Mesenchymal stem cell (in vitro differentiated cells and primary cell): Measurements from ENCODE around the gene ZEB2.

Experiments
- DNase-seq: peaks from one replicate; pipeline ENCODE4 v3.0.0-alpha.2; 2013
- H2AFZ ChIP-seq: one replicate; pipeline ENCODE4 v1.6.1; 2013; ENCODE audit warnings: low read depth, mild to moderate bottlenecking, control low read depth, inconsistent platforms, low read length, moderate library complexity
- H2AK5ac ChIP-seq: 2 replicates; pipeline ENCODE4 v1.6.1; 2013; ENCODE audit warnings: low read length, moderate library complexity, mild to moderate bottlenecking, inconsistent platforms; ENCODE audit not compliant: severe bottlenecking
- H2BK120ac ChIP-seq: one replicate; pipeline ENCODE4 v1.6.1; 2013; ENCODE audit warnings: low read depth, mild to moderate bottlenecking, inconsistent platforms, low read length, moderate library complexity
- H2BK12ac ChIP-seq, 2 experiments: one replicate each; pipeline ENCODE4 v1.6.1; 2013; ENCODE audit warnings: inconsistent platforms in 2 of 2, low read length in 2 of 2, mild to moderate bottlenecking in 2 of 2, moderate library complexity in 2 of 2, control low read depth in 1 of 2
- H2BK15ac ChIP-seq: one replicate; pipeline ENCODE4 v1.6.1; 2013; ENCODE audit warnings: mild to moderate bottlenecking, low read depth, inconsistent platforms; ENCODE audit not compliant: poor library complexity, severe bottlenecking
- H2BK5ac ChIP-seq: 2 replicates; pipeline ENCODE4 v1.6.1; 2013; ENCODE audit warnings: low read depth, mild to moderate bottlenecking, low read length, control low read depth, inconsistent platforms; ENCODE audit not compliant: poor library complexity, severe bottlenecking
- H3K14ac ChIP-seq, 2 experiments: one replicate each; pipeline ENCODE4 v1.6.1; 2013; ENCODE audit warnings: inconsistent platforms in 2 of 2, low read length in 2 of 2, control low read depth in 1 of 2, mild to moderate bottlenecking in 1 of 2, moderate library complexity in 1 of 2
- H3K18ac ChIP-seq, 2 experiments: one replicate each; pipeline ENCODE4 v1.6.1; 2013; ENCODE audit warnings: inconsistent platforms in 2 of 2, low read length in 2 of 2, control low read depth in 1 of 2, low read depth in 1 of 2, mild to moderate bottlenecking in 1 of 2
- H3K23ac ChIP-seq, 2 experiments: one replicate each; pipeline ENCODE4 v1.6.1; 2013; ENCODE audit warnings: inconsistent platforms in 2 of 2, low read length in 2 of 2, mild to moderate bottlenecking in 2 of 2, moderate library complexity in 2 of 2, control low read depth in 1 of 2
- H3K27ac ChIP-seq: 2 replicates; pipeline ENCODE4 v1.5.1; 2013; ENCODE audit warnings: mild to moderate bottlenecking, moderate library complexity, low read length, control low read depth, inconsistent platforms; ENCODE audit not compliant: poor library complexity, severe bottlenecking
- H3K27me3 ChIP-seq, 2 experiments: 2 replicates each; pipeline versions ENCODE4 v1.6.1 to v1.7.0; 2013; ENCODE audit warnings: low read length in 2 of 2, mild to moderate bottlenecking in 2 of 2, moderate library complexity in 2 of 2, control low read depth in 1 of 2, inconsistent platforms in 1 of 2; ENCODE audit not compliant: control insufficient read depth in 1 of 2, insufficient read depth in 1 of 2
- H3K36me3 ChIP-seq, 2 experiments: 2 replicates each; pipeline versions ENCODE4 v1.6.1 to v1.7.0; 2013; ENCODE audit warnings: low read length in 2 of 2, control low read depth in 1 of 2, inconsistent platforms in 1 of 2, low read depth in 1 of 2, mild to moderate bottlenecking in 1 of 2; ENCODE audit not compliant: insufficient read depth in 2 of 2, control insufficient read depth in 1 of 2
- H3K4ac ChIP-seq, 2 experiments: one replicate each; pipeline ENCODE4 v1.6.1; 2013; ENCODE audit warnings: inconsistent platforms in 2 of 2, low read length in 2 of 2, mild to moderate bottlenecking in 2 of 2, moderate library complexity in 2 of 2, control low read depth in 1 of 2, low read depth in 1 of 2
- H3K4me1 ChIP-seq: 2 replicates; pipeline ENCODE4 v1.6.1; 2013; ENCODE audit warnings: low read depth, low read length, control low read depth; ENCODE audit not compliant: control insufficient read depth, insufficient read depth
- H3K4me2 ChIP-seq: 2 replicates; pipeline ENCODE4 v1.6.1; 2013; ENCODE audit warnings: low read length, mild to moderate bottlenecking, inconsistent platforms; ENCODE audit not compliant: poor library complexity, severe bottlenecking
- H3K4me3 ChIP-seq, 2 experiments: 2 replicates each; pipeline versions ENCODE4 v1.5.1 to v1.7.0; 2013; ENCODE audit warnings: low read length in 2 of 2, mild to moderate bottlenecking in 2 of 2, control low read depth in 1 of 2, low read depth in 1 of 2; ENCODE audit not compliant: insufficient read depth in 1 of 2
- H3K79me1 ChIP-seq: replicated peaks from 2 replicates; pipeline ENCODE4 v1.6.1; 2013; ENCODE audit warnings: mild to moderate bottlenecking, control low read depth, low read length, inconsistent platforms; ENCODE audit not compliant: poor library complexity, severe bottlenecking
- H3K9ac ChIP-seq: 2 replicates; pipeline ENCODE4 v1.7.0; 2013; ENCODE audit warnings: mild to moderate bottlenecking, low read length, moderate library complexity
- H3K9me3 ChIP-seq: 2 replicates; pipeline ENCODE4 v1.7.0; 2013; ENCODE audit warnings: mild to moderate bottlenecking, low read length; ENCODE audit not compliant: control insufficient read depth
- H4K8ac ChIP-seq: one replicate; pipeline ENCODE4 v1.6.1; 2013; ENCODE audit warnings: inconsistent platforms, mild to moderate bottlenecking, low read length, moderate library complexity
- H4K91ac ChIP-seq: one replicate; pipeline ENCODE4 v1.6.1; 2013; ENCODE audit warnings: mild to moderate bottlenecking, low read length, inconsistent platforms
- WGBS: methylation state at CpG from one replicate; pipeline ENCODE4 v1.1.7; 2013; ENCODE audit warnings: mixed read lengths; 5-methylcytosine and 5-hydroxymethylcytosine counted together

ZEB2 gene

DNA sequence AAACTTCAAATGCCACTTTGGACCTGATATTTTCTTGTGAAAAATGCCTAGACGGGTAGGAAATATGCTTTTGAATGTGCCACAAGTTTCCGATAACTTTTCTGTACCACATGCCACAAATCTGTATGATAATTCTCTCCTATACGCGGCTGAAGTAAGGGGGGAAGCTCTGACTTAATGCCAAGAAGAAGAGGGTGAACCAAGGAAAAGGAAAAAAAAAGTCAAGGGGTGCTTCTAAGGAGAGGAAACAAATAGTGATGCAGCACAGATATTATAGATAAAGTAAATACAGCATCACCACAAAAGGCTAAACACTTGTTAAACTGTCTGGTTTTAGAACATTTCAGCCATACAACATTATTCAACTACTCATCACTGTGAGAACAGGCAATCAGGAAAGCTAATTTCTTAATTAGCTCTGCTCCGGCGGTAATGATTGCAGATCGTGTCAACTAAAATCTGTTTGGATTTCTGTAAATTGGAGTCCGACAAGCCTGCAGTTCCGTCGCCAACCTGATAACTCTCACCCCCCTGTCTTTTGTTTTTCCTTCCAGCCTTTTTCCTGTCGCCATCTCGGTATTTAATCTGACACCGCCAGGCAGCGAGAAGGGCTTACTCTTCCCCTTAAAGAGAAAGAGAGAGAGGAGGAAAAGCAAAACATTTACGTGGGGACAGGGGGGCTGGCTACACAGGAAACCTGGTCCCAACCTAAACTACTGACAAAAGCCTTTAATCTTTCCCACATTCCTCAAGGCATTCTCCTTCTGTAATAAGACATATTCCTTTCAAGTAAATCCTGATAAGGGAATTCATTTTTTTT, 67.5 kb downstream of the ZEB2 start:
- Histone ChIP-seq H3K9ac (peak overlapping the region; percentile 68), H2BK12ac (peak overlapping the region in 1 of 2 experiments; percentile 24), H3K18ac (peak overlapping the region; percentile 38 to 55), H4K91ac (no peak overlapping the region), H2BK5ac (peak overlapping the region; percentile 32), H2BK15ac (no peak overlapping the region), H3K4me3 (peak overlapping the region in 1 of 2 experiments; percentile 1), H2AK5ac (no peak overlapping the region), H3K9me3 (no peaks in the 10 kb centered on the region), H3K4ac (peak overlapping the region in 1 of 2 experiments; percentile 51), H4K8ac (no peak overlapping the region), H3K4me2 (peak overlapping the region; percentile 70), H3K27ac (peak overlapping the region; percentile 79), H3K4me1 (peaks cover 7% of the 10 kb centered on the region), H3K79me1 (peaks cover 19% of the 10 kb centered on the region), H3K27me3 (no peaks in the 10 kb centered on the region), H2AFZ (no peak overlapping the region), H2BK120ac (no peak overlapping the region), H3K14ac (no peak overlapping the region), H3K23ac (no peak overlapping the region), H3K36me3 (peaks cover 5 to 14% of the 10 kb centered on the region in 2 experiments)
- WGBS, result 14% methylated on average over 9 of the region's 15 CpGs
- DNase-seq, result peak; percentile 67

DNA sequence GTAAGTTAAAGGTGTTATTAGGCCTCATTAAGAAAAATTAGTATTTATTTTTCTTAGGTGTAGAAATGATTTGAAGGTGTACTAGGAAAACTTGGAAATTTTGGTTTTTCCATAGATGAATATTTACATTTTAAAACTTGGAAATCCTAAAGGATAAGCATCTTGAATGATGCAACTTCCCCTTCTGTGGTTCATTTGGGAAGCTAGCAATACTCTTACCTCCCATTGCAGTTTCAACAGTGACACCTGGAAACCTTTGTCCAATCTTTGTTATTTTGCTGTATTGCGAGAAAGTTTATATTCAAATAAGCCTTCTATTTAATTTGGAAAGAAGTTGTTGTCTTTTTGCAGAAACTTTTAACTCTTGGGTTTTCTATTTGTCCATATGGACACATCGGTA, 68.5 kb downstream of the ZEB2 start:
- Histone ChIP-seq H3K4me3 (no peak overlapping the region), H3K27ac (no peak overlapping the region), H3K27me3 (no peaks in the 10 kb centered on the region), H3K23ac (no peak overlapping the region), H3K14ac (no peak overlapping the region), H3K4me2 (no peak overlapping the region), H3K9ac (no peak overlapping the region), H2AFZ (no peak overlapping the region), H2AK5ac (no peak overlapping the region), H3K36me3 (peaks cover 5 to 16% of the 10 kb centered on the region in 2 experiments), H2BK12ac (no peak overlapping the region), H4K91ac (no peak overlapping the region), H2BK120ac (no peak overlapping the region), H3K79me1 (peaks cover 17% of the 10 kb centered on the region), H4K8ac (no peak overlapping the region), H3K18ac (no peak overlapping the region), H3K9me3 (no peaks in the 10 kb centered on the region), H2BK5ac (no peak overlapping the region), H3K4ac (no peak overlapping the region), H2BK15ac (no peak overlapping the region), H3K4me1 (peaks cover 5% of the 10 kb centered on the region)
- DNase-seq, result no peak
- 100% methylated on average over 1 of the region's 2 CpGs for WGBS

DNA sequence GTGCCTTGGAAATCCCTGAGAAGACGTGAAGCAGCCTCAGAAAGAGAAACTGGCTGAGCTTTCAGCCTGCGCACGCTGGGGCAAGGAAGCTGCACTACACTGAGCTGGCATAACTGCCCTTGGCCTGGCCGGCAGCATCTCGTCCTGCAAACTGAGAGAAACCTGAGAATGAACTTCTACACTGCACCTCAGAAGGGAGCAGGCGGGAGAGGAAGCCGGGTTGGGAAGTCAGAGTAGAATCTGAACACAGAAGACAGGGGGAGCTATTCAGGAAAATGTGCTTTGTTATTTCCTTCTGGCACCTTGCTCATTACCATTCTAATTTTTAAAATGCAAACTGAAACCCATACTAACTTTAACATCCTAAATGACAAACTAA, 70.9 kb downstream of the ZEB2 start:
- 76% methylated on average over 7 of the region's 7 CpGs for WGBS
- Histone ChIP-seq H3K18ac (no peak overlapping the region), H3K23ac (no peak overlapping the region), H2BK15ac (no peak overlapping the region), H4K91ac (no peak overlapping the region), H2AFZ (no peak overlapping the region), H3K4me1 (peaks cover 3% of the 10 kb centered on the region), H3K14ac (no peak overlapping the region), H3K36me3 (peaks cover 5 to 31% of the 10 kb centered on the region in 2 experiments), H2BK120ac (no peak overlapping the region), H3K9me3 (no peaks in the 10 kb centered on the region), H3K4ac (no peak overlapping the region), H2BK12ac (no peak overlapping the region), H4K8ac (no peak overlapping the region), H2BK5ac (no peak overlapping the region), H3K4me2 (no peak overlapping the region), H3K27ac (no peak overlapping the region), H3K9ac (no peak overlapping the region), H3K79me1 (peaks cover 21% of the 10 kb centered on the region), H3K27me3 (no peaks in the 10 kb centered on the region), H3K4me3 (no peak overlapping the region), H2AK5ac (no peak overlapping the region)
- DNase-seq, result no peak

DNA sequence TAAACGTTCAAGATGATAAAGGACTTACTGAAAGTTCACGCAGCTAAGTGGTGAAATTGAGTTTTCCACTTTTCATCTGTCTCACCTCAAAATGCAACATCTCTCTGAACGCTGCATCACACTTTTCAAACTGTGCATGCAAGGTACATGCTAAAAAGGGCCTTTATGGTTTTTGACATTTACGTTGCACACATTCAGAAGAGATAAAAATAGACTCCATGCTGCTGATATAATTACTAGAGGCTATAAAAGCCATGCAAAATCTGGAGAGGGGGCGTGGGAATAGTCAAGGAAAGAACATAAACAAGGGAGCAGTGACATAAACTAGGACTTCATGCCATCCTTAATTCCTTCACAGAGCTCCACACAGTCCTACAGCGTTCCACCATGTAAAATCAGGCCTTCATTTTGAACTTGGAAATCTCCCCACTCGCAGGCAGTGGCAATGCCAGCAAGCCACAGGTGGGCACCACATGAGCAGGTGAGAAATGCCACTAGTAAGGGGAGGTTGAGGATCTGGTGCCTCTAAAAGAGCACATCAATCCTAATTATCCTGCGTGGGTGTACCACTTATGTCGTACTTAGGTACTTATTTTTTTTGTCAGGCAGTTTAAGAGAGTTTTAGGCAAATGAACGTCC, 71.4 kb downstream of the ZEB2 start:
- peaks cover 2% of the 10 kb centered on the region for H3K4me1 ChIP-seq
- H3K4me3 ChIP-seq, result no peak overlapping the region
- no peak overlapping the region for H2BK5ac ChIP-seq
- H4K8ac ChIP-seq, result no peak overlapping the region
- H2BK120ac ChIP-seq, result no peak overlapping the region
- no peak overlapping the region for H2AFZ ChIP-seq
- H3K36me3 ChIP-seq, result peaks cover 5 to 31% of the 10 kb centered on the region in 2 experiments
- 92% methylated on average over 10 of the region's 10 CpGs for WGBS
- H4K91ac ChIP-seq, result no peak overlapping the region
- peak overlapping the region in 1 of 2 experiments; percentile 23 for H2BK12ac ChIP-seq
- no peak overlapping the region for H3K4me2 ChIP-seq
- H3K9me3 ChIP-seq, result no peaks in the 10 kb centered on the region
- no peaks in the 10 kb centered on the region for H3K27me3 ChIP-seq
- peaks cover 21% of the 10 kb centered on the region for H3K79me1 ChIP-seq
- no peak overlapping the region for H3K18ac ChIP-seq
- H3K14ac ChIP-seq, result no peak overlapping the region
- no peak overlapping the region for H2BK15ac ChIP-seq
- H3K9ac ChIP-seq, result no peak overlapping the region
- no peak overlapping the region for H3K4ac ChIP-seq
- no peak for DNase-seq
- no peak overlapping the region for H3K23ac ChIP-seq
- no peak overlapping the region for H2AK5ac ChIP-seq
- H3K27ac ChIP-seq, result no peak overlapping the region
